IMR-90 (cell line): ENCODE measurements around the gene DAGLA. TPM values are rescaled to one million over a fixed set of nuclear protein-coding genes. Genes with fewer than 3 reads are reported as not detected.
A peak's percentile ranks its signal among the peaks of the same experiment; 100 is the strongest.

ENCODE experiments used
- ATAC-seq: fragments of 200-7000 bp; cut with Tn5 transposase; 2 replicates; pipeline ENCODE4 v1.9.1; 2020; ENCODE audit warnings: low read depth, mild to moderate bottlenecking, moderate library complexity
- BruUV-seq: library from RNA; stranded (reverse); fragments of 400-500 nt; replicated peaks from 2 replicates; lab custom pipeline; 2021; lab: Mats Ljungman, UMichigan
- CTCF ChIA-PET: fragments of 300-600 bp; formaldehyde crosslinking; extraction: SDS; loops from one replicate; lab custom pipeline; 2021; ENCODE audit warnings: antibody characterized with exemption; lab: Yijun Ruan, JAX
- POLR2A ChIA-PET: fragments of 300-600 bp; sonication (Branson Sonifier 250); formaldehyde crosslinking; loops from one replicate; lab custom pipeline; 2022; ENCODE audit warnings: antibody characterized with exemption; ENCODE audit not compliant: unreplicated experiment; lab: Charles Lee
- DNase-seq: peaks from one replicate; pipeline ENCODE4 v3.0.0; 2013
- H2AFZ ChIP-seq: replicated peaks from 2 replicates; pipeline ENCODE3; 2013; ENCODE audit warnings: low read length, mild to moderate bottlenecking; ENCODE audit not compliant: poor library complexity
- H2AK5ac ChIP-seq: 2 replicates; pipeline ENCODE4 v1.6.1; 2013; ENCODE audit warnings: low read depth, low read length, inconsistent platforms
- H2AK9ac ChIP-seq: replicated peaks from 2 replicates; pipeline ENCODE3; 2013; ENCODE audit warnings: mild to moderate bottlenecking, low read depth, low read length, moderate library complexity; ENCODE audit not compliant: poor library complexity
- H2BK120ac ChIP-seq: 2 replicates; pipeline ENCODE4 v1.6.1; 2013; ENCODE audit warnings: low read depth, low read length, inconsistent platforms
- H2BK15ac ChIP-seq: 3 replicates; pipeline ENCODE4 v1.6.1; 2013; ENCODE audit warnings: low read depth, low read length, inconsistent platforms
- H2BK20ac ChIP-seq: 2 replicates; pipeline ENCODE4 v1.6.1; 2013; ENCODE audit warnings: low read depth, mild to moderate bottlenecking, inconsistent platforms, low read length, moderate library complexity
- H2BK5ac ChIP-seq: 2 replicates; pipeline ENCODE4 v1.6.1; 2013; ENCODE audit warnings: mild to moderate bottlenecking, low read depth, low read length, inconsistent platforms; ENCODE audit not compliant: poor library complexity, severe bottlenecking
- H3K14ac ChIP-seq: replicated peaks from 2 replicates; pipeline ENCODE4 v1.6.1; 2013; ENCODE audit warnings: low read depth, low read length, inconsistent platforms
- H3K18ac ChIP-seq: 2 replicates; pipeline ENCODE4 v1.6.1; 2013; ENCODE audit warnings: low read depth, low read length, control low read depth
- H3K23ac ChIP-seq: 2 replicates; pipeline ENCODE4 v1.6.1; 2013; ENCODE audit warnings: low read depth, low read length, inconsistent platforms
- H3K27ac ChIP-seq: 2 replicates; pipeline ENCODE4 v1.5.1; 2013; ENCODE audit warnings: mild to moderate bottlenecking, control low read depth, low read length; ENCODE audit not compliant: insufficient read depth
- H3K27me3 ChIP-seq: 2 replicates; pipeline ENCODE4 v1.6.1; 2013; ENCODE audit warnings: low read length; ENCODE audit not compliant: control insufficient read depth, insufficient read depth
- H3K36me3 ChIP-seq: 2 replicates; pipeline ENCODE4 v1.6.1; 2013; ENCODE audit warnings: low read length, mixed read lengths; ENCODE audit not compliant: control insufficient read depth, insufficient read depth
- H3K4ac ChIP-seq: 2 replicates; pipeline ENCODE4 v1.6.1; 2013; ENCODE audit warnings: low read depth, low read length, inconsistent platforms
- H3K4me1 ChIP-seq: 2 replicates; pipeline ENCODE4 v1.6.1; 2013; ENCODE audit warnings: low read length, mixed read lengths; ENCODE audit not compliant: control insufficient read depth, insufficient read depth
- H3K4me2 ChIP-seq: 2 replicates; pipeline ENCODE4 v1.6.1; 2013; ENCODE audit warnings: low read depth, mild to moderate bottlenecking, control low read depth, low read length, moderate library complexity
- H3K4me3 ChIP-seq: 2 replicates; pipeline ENCODE4 v1.5.1; 2013; ENCODE audit warnings: low read depth, mild to moderate bottlenecking, control low read depth, low read length, moderate library complexity; ENCODE audit not compliant: insufficient read depth
- H3K56ac ChIP-seq: 2 replicates; pipeline ENCODE4 v1.6.1; 2013; ENCODE audit warnings: low read length, inconsistent platforms; ENCODE audit not compliant: insufficient read depth; ENCODE audit errors: extremely low read depth
- H3K79me1 ChIP-seq, 2 experiments: 2 replicates each; pipeline ENCODE4 v1.6.1; 2013; ENCODE audit warnings: low read length in 2 of 2, inconsistent platforms in 1 of 2, low read depth in 1 of 2
- H3K9ac ChIP-seq: 2 replicates; pipeline ENCODE4 v1.6.1; 2013; ENCODE audit warnings: low read depth, low read length, control low read depth
- H3K9me1 ChIP-seq: 2 replicates; pipeline ENCODE4 v1.6.1; 2013; ENCODE audit warnings: low read length, inconsistent platforms; ENCODE audit not compliant: insufficient read depth
- H3K9me3 ChIP-seq: 2 replicates; pipeline ENCODE4 v1.6.1; 2013; ENCODE audit warnings: low read length; ENCODE audit not compliant: control insufficient read depth, insufficient read depth
- H4K20me1 ChIP-seq: 2 replicates; pipeline ENCODE4 v1.6.1; 2013; ENCODE audit warnings: low read length, inconsistent platforms; ENCODE audit not compliant: insufficient read depth
- H4K5ac ChIP-seq: 2 replicates; pipeline ENCODE4 v1.6.1; 2013; ENCODE audit warnings: mild to moderate bottlenecking, low read depth, low read length, control low read depth
- H4K8ac ChIP-seq, 2 experiments: 2 replicates each; pipeline ENCODE4 v1.6.1; 2013; ENCODE audit warnings: low read depth in 2 of 2, low read length in 2 of 2, control low read depth in 1 of 2, inconsistent platforms in 1 of 2
- H4K91ac ChIP-seq: 2 replicates; pipeline ENCODE4 v1.6.1; 2013; ENCODE audit warnings: low read depth, low read length, inconsistent platforms; ENCODE audit not compliant: insufficient read depth
- BHLHE40 ChIP-seq: fragments of 150-350 bp; IDR thresholded peaks from 2 replicates; pipeline ENCODE4 v1.6.1; 2016; ENCODE audit warnings: mild to moderate bottlenecking, low read depth, low read length
- CTCF ChIP-seq: conservative IDR thresholded peaks from 2 replicates; pipeline ENCODE4 v1.5.1; 2012; ENCODE audit warnings: mild to moderate bottlenecking, low read depth, low read length, improper control_type of control experiment
- MAFK ChIP-seq: IDR thresholded peaks from 2 replicates; pipeline ENCODE4 v1.6.1; 2012; ENCODE audit warnings: low read depth, low read length, improper control_type of control experiment
- MXI1 ChIP-seq: IDR thresholded peaks from 2 replicates; pipeline ENCODE4 v1.6.1; 2012; ENCODE audit warnings: low read depth, mild to moderate bottlenecking, low read length, moderate library complexity, borderline replicate concordance
- POLR2A ChIP-seq: IDR thresholded peaks from 2 replicates; pipeline ENCODE4 v1.6.1; 2012; ENCODE audit warnings: mild to moderate bottlenecking, low read depth, low read length
- USF2 ChIP-seq: fragments of 150-350 bp; IDR thresholded peaks from 2 replicates; pipeline ENCODE4 v1.6.1; 2017; ENCODE audit warnings: mild to moderate bottlenecking, antibody characterized with exemption, low read length, low read depth
- WGBS, 2 experiments: methylation state at CpG; one replicate each; pipeline versions ENCODE4 v1.1.5 to v1.1.7; 2013; ENCODE audit warnings: missing lambda C conversion rate in 2 of 2; ENCODE audit not compliant: insufficient read length in 1 of 2; ENCODE audit errors: extremely low coverage in 2 of 2; 5-methylcytosine and 5-hydroxymethylcytosine counted together
- dilution Hi-C: fragments of 300-500 bp; cut with HindIII; formaldehyde crosslinking; loops from one replicate; pipeline ENCODE4 v1.14.3; 2018; ENCODE audit warnings: low sequenced_read_pairs; ENCODE audit not compliant: unreplicated experiment
- in situ Hi-C: fragments of 300-500 bp; cut with MboI; formaldehyde crosslinking; loops from 3 replicates; pipeline ENCODE4 v1.14.3; 2019; ENCODE audit warnings: low sequenced_read_pairs, inconsistent platforms, mixed read lengths
- intact Hi-C: fragments of 100-400 bp; cut with micrococcal nuclease; formaldehyde crosslinking; loops from 2 replicates; pipeline ENCODE4 v1.10.0; 2022
- polyA plus RNA-seq, 3 experiments: library from polyadenylated mRNA; depleted of rRNA; stranded (reverse); fragments of >200 nt; gene quantifications; 2 replicates each; pipeline ENCODE4 v1.2.3, GENCODE V29; 2012; ENCODE audit warnings: low replicate concordance in 1 of 3
- total RNA-seq: library from RNA; depleted of rRNA; stranded (reverse); fragments of >200 nt; gene quantifications from 2 replicates; pipeline ENCODE4 v1.2.3, GENCODE V29; 2012

DAGLA gene
- total and polyA plus RNA-seq, 2 of the 4 experiments (the other 2 are of a cell fraction), result 0.90 to 3.8 TPM

GRCh38 chr11:61746442-61747191 is 66.4 kb downstream of the DAGLA start:
- Histone ChIP-seq H4K91ac (no peak overlapping the region), H3K4ac (no peak overlapping the region), H3K14ac (no peak overlapping the region), H4K20me1 (no peaks in the 10 kb centered on the region), H2BK20ac (no peak overlapping the region), H3K23ac (no peak overlapping the region), H3K4me3 (no peak overlapping the region), H3K79me1 (no peaks in the 10 kb centered on the region), H2BK120ac (no peak overlapping the region), H4K5ac (no peak overlapping the region), H3K9me3 (no peaks in the 10 kb centered on the region), H4K8ac (no peak overlapping the region), H2AK5ac (no peak overlapping the region), H3K18ac (no peak overlapping the region), H3K36me3 (no peaks in the 10 kb centered on the region; the same call in 1 of the 2 replicates), H2BK5ac (no peak overlapping the region), H2AK9ac (no peak overlapping the region), H3K56ac (no peak overlapping the region), H3K9ac (no peak overlapping the region), H2BK15ac (no peak overlapping the region), H3K27me3 (no peaks in the 10 kb centered on the region; the same call in 1 of the 2 replicates), H3K9me1 (no peaks in the 10 kb centered on the region), H3K4me2 (no peak overlapping the region), H3K4me1 (no peaks in the 10 kb centered on the region; the same call in 1 of the 2 replicates), H3K27ac (no peak overlapping the region), H2AFZ (peak overlapping the region; percentile 33)
- no peak for DNase-seq
- WGBS, 2 experiments, result 80% methylated on average over 4 of the region's 19 CpGs; no CpG with 5 or more reads in 1 of the 2 experiments
- in situ Hi-C loops (no loop called here), dilution Hi-C loops (no loop called here), intact Hi-C loops (loop anchor here (1.0 kb wide), 2 partner anchors 30 to 362 kb away; no protein-coding TSS in a partner anchor)
- ChIA-PET POLR2A (no interaction called here), CTCF (interaction anchor here (0.8 to 1.3 kb wide), 3 partner anchors 32 to 335 kb away, joined by 3 to 5 read pairs (median 3); no protein-coding TSS in a partner anchor)
- BruUV-seq, result no TSS peak
- no peak for ATAC-seq
- TF ChIP-seq MXI1, result no peak
- no peak for TF ChIP-seq CTCF
- no peak for TF ChIP-seq USF2
- no peak for TF ChIP-seq MAFK
- TF ChIP-seq BHLHE40, result no peak
- no peak for TF ChIP-seq POLR2A
